ENCODE results near the gene TOP3A. TPM values are rescaled to one million over a fixed set of nuclear protein-coding genes. Genes with fewer than 3 reads are reported as not detected.
"Not testable (repeated sequence)": the region's sequence is repeated elsewhere in the genome, so short reads cannot be mapped to it uniquely, and the experiment has no call there.

TOP3A gene, protein sequence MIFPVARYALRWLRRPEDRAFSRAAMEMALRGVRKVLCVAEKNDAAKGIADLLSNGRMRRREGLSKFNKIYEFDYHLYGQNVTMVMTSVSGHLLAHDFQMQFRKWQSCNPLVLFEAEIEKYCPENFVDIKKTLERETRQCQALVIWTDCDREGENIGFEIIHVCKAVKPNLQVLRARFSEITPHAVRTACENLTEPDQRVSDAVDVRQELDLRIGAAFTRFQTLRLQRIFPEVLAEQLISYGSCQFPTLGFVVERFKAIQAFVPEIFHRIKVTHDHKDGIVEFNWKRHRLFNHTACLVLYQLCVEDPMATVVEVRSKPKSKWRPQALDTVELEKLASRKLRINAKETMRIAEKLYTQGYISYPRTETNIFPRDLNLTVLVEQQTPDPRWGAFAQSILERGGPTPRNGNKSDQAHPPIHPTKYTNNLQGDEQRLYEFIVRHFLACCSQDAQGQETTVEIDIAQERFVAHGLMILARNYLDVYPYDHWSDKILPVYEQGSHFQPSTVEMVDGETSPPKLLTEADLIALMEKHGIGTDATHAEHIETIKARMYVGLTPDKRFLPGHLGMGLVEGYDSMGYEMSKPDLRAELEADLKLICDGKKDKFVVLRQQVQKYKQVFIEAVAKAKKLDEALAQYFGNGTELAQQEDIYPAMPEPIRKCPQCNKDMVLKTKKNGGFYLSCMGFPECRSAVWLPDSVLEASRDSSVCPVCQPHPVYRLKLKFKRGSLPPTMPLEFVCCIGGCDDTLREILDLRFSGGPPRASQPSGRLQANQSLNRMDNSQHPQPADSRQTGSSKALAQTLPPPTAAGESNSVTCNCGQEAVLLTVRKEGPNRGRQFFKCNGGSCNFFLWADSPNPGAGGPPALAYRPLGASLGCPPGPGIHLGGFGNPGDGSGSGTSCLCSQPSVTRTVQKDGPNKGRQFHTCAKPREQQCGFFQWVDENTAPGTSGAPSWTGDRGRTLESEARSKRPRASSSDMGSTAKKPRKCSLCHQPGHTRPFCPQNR
- 10 to 100 TPM; 23.2 to 28.3 TPM for total RNA-seq
- long read RNA-seq, donor 1, full-length matches to known transcripts: 5 of 12 reads
- long read RNA-seq, donor 1, partial matches to known transcripts: 5 of 12 reads
- long read RNA-seq, donor 1, other reads (novel, unspliced or antisense): 2 of 12 reads
- long read RNA-seq, donor 2, full-length matches to known transcripts: 6 of 24 reads
- long read RNA-seq, donor 2, partial matches to known transcripts: 11 of 24 reads
- long read RNA-seq, donor 2, other reads (novel, unspliced or antisense): 7 of 24 reads

DNA sequence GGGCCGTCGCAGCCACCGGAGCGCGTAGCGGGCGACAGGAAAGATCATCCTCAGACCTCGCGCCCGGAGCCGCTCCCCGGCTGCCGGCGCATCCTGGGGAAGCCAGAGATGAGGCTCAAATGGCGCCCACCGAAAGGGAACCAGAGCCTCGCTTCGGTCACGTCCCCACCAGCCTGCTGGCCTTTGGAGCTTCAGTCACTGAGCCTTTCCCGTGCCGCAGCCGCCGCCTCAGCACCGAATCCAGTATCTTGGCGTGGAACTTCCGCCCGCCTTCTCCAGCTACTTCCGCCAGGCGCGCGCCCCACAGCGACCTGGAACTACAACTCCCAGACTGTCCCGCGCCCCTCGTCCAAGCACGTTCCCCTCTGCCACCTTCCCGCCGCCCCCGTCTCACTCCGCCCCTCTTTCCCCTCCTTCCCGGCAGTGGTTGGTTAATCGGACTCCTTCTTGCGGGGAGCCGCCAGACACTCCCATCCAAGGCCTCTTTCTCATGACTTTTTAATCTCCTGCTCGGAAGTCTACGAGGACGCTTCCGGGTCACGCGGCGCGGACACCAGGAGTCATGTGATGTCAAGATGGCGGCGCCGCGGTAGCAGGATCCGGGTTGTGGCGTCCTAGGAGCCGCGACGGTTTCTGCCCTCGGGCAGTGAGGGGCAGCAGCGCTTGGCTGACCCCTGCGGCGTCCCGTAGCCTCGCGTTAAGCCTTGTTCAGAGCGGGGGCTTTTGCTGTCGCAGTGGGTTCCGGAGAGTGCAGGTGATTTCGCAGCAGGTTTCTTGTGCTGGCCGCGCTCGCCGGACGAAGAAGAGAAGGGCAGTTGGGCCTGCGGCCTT, at the start of gene TOP3A, which contains the start of gene SMCR8:
TOP3A (minus strand) TSS at position 264 of the 831 bp plus-strand sequence; CDS start at position 48, 216 bp downstream.
SMCR8 (plus strand) TSS at position 563 of the 831 bp plus-strand sequence. CDS start 497 bp downstream, outside the sequence.
- DNase-seq (ENCODE audit: low spot score): peak; percentile 99
- intact Hi-C loops (cut with DNase I): loop anchor here in 1 of 2 donors (5.0 kb wide), 1 partner anchor 703 kb away; no protein-coding TSS in a partner anchor

DNA sequence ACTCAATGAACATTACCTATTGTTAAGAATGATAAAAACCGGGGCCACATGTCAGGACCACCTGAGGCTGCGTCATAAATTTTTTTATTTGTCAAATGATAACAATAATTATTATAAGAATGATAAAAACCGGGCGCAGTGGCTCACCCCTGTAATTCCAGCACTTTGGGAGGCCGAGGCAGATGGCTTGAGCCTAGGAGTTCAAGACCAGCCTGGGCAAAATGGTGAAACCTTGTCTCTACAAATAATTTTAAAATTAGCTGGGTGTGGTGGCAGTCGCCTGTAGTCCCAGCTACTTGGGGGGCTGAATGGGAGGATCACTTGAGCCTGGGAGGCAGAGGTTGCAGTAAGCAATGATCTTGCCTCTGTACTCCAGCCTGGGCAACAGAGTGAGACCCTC, 49.4 kb upstream of the TOP3A start:
- intact Hi-C loops (cut with DNase I): no loop called here
- DNase-seq (ENCODE audit: low spot score): no peak

DNA sequence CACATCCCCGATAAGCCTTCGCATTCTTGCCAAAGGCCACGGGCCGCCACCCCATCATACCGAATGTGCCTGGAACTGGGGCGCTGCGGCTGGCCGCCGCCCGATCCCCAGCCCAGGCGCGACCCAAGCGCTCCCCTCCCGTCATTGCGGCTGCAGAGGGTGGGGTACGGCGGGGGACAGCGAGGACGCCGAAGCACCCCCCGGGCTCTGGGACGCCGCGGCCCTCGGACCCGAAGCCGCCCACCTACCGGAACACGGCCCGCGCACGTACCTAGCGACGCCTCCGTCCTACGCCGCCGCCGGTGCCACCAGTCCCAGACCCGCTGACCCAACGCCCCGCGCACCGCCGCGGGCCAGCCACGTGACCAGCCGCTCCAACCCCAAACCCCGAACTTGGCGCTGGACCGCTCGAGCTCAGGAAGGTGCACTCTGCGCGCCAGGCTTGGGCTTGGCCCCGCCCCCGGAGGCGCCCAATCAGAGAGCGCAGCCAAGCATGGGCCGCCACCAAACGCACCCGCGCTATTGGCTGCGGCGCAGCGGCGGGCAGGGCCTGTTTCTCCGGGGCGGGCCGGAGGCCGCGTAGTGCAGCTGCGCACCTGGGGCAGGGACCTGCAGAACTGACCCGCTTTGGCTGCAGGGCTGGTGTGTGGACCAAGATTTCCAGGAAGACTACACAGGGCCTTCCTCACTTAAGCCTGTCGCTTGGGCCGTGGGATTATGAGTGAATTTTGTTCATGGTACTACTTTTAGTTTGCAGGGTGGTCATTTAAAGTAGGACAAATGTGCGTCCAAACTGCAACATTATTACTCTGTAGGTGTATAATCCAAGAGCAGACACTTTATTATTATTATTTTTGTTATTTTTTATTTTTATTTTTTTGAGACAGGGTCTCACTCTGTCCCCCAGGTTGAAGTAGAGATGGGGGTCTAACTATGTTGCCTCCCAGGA, 48.6 kb upstream of the TOP3A start, which contains the start of gene SHMT1:
SHMT1 (minus strand) TSS at position 450 of the 949 bp plus-strand sequence. CDS start 7,569 bp downstream, outside the sequence.
- intact Hi-C loops (cut with DNase I): no loop called here
- DNase-seq (ENCODE audit: low spot score): peak; percentile 96

DNA sequence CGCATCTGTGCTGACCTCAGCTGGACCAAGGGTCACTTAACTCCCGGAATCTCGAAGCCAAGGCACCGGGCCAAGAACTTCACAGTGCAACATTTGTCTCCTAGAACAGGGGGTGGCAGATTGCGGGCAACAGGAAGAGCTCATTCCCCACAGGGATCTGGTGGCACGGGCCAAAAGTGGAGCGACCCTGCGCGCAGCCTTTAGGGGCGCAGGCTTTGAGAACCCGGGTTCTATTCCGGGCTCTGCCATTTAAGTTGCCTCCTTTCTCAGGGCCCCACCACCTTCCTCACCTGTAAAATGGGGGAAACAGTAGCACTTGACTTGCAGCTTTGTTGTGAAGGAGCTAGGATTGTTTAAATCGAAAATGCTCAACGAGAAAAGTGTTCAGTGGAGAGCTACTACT, 47.9 kb upstream of the TOP3A start:
- DNase-seq (ENCODE audit: low spot score): peak; percentile 85
- intact Hi-C loops (cut with DNase I): no loop called here

DNA sequence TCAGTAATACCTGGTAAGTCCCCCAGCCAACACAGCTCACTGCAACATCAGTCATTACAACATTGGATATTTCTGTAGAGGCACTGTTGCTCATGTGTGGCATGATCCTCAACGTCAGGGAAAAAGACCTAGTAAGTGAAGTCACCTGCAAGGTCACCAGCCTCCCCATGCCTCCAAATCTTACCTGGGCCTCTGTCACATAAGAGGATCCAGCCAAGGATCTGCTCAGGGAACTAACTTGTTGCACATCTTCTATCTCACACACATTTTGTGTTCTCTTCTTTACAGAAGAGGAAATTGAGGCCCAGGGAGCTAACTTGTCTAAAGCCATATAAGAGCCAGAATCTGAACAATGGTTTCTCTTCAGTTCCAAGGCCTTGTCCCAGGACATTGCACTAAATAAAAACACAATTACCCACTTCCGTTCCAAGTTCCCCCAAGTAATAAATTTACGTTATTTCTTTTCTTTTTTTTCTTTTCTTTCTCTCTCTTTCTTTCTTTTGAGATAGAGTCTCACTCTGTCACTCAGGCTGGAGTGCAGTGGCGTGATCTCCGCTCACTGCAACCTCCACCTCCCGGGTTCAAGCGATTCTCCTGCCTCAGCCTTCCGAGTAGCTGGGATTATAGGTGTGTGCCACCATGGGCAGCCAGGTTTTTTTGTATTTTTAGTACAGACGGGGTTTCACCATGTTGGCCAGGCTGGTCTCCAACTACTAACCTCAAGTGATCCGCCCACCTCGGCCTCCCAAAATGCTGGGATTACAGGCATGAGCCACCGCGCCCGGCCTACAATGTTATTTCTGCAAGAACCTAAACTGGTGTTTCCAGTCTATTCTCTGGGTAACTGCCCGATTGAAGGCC, 47.3 kb upstream of the TOP3A start:
- intact Hi-C loops (cut with DNase I): no loop called here
- DNase-seq (ENCODE audit: low spot score): no peak

DNA sequence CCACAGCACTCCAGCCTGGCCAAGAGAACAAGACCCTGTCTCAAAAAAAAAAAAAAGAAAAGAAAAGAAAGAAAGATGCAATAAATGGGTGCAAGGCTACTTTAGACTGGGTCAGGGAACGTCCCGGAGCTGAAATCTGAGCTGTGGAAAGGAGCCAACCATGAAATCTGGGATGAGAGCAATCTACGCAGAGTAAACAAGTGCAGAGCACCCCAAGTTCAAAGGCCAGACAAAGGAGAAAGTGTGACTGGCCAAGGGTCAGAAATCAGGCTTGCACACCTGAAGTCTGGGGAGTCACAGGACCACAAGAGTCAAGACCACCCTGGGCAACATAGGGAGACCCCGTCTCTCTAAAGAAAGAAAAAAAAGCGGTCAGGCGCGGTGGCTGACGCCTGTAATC, 45.7 kb upstream of the TOP3A start:
- intact Hi-C loops (cut with DNase I): no loop called here

DNA sequence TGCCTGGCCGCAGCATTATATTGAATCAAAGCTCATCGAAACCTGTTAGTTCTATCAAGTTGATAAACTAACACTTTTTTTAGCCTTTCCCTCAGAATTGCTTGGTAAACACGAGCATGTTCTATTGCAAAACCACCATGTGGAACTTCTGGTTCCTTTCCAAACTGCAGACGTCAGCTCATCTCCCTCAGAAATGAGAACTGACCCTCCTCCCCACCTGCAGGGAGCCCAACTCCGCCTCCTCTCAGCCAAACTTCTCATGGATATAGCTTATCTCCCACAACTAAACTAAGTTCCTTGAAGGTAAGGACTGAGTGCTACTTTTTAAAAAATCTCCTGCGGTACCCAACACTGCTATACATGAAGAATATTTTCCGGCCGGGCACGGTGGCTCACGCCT, 41.8 kb upstream of the TOP3A start:
- DNase-seq (ENCODE audit: low spot score): no peak
- intact Hi-C loops (cut with DNase I): no loop called here

More for the DNA sequence above, 45.7 kb upstream of the TOP3A start:
- DNase-seq (ENCODE audit: low spot score): no peak

DNA sequence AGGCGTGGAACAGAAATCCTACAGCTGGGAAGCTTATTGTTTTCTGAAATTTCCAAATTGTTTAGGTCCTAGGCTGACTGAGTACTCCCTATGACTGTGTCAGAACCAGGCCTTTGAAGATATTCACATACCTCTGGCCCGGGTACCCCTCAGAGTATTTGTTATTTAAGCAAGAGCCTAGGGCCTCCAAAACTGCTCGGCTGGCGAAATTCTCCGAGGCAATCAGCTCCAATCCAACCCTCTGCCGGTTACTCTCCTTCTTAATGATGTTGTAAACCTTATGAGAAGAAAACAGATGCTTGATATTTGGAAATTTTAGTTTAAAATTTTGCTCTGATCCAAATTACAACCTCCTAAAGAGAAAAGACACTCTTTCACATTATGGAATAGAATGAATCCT, 38.7 kb upstream of the TOP3A start:
- DNase-seq (ENCODE audit: low spot score): no peak
- intact Hi-C loops (cut with DNase I): no loop called here

DNA sequence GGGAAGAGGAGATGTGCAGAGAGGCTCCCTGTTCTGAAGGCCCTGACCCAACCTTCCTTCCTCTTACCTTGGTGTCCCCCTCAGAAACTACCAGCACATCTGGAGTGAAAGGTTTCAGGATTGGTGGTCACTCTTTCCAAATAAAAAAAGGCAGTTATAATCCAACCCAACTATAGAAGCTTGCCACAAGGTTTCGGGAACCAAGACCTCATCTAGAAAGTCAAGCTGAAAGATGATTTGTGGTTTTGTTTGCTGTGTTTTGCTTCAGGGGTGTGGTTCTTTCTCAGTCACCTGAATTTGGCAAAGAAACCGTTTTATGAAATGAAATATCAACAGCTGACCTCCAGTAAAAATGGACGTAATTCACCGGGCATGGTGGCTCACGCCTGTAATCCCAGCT, 29.2 kb upstream of the TOP3A start:
- DNase-seq (ENCODE audit: low spot score): no peak
- intact Hi-C loops (cut with DNase I): no loop called here

DNA sequence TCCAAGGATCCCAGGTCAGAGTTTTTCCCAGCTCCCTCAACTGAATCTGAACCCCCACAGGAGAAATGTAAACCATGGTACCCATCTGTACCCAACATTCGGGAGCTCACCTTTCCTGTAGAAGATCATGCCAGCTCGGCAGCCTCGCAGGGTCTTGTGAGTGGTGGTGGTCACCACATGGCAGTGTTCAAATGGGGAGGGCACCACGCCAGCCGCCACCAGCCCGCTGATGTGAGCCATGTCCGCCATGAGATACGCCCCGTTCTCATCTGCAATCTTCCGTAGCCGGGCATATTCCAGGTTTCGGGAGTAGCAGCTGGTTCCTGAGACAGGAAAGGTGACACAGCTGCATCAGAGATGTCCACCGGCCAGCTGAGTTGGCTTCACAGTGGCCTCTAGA, 25.1 kb upstream of the TOP3A start:
- no peak for DNase-seq (ENCODE audit: low spot score)
- intact Hi-C loops (cut with DNase I): no loop called here

DNA sequence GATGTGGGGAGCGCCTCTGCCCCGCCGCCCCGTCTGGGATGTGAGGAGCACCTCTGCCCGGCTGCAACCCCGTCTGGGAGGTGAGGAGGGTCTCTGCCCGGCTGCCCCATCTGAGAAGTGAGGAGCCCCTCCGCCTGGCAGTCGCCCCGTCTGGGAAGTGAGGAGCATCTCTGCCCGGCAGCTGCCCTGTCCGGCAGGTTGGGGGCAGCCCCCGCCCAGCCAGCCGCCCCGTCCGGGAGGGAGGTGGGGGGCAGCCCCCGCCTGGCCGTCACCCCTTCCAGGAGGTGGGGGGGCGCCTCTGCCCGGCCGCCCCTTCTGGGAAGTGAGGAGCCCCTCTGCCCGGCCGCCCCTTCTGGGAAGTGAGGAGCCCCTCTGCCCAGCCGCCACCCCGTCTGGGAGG, 23.4 kb upstream of the TOP3A start:
- intact Hi-C loops (cut with DNase I); DNase-seq (ENCODE audit: low spot score): not testable (repeated sequence)

DNA sequence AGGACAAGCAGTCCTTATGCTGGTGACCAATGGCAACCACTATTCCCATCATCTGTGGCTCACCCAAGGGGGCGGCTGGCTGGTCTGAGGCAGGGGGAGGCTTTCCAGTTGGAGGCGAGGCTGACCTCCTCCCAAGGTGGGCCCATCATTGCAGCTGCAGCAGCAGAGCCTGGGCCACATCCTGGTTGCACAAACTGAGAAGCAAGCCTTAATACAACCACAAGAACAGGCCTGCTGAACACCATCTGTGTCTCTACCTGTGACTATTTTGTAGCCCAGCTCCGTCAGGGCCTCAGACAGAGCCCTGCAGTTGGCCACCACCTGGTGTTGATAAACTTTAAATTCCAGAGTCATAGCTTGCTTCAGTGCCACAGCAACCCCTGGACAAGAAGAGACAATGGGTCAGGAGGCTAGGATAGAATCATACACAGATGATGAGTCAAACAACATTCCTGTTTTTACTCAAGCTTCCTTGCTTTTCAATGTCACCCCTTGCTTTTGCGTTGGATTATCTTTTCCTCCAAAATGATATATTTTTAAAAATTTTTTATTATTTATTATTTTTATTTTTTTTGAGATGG, 18.2 kb upstream of the TOP3A start:
- no peak for DNase-seq (ENCODE audit: low spot score)

DNA sequence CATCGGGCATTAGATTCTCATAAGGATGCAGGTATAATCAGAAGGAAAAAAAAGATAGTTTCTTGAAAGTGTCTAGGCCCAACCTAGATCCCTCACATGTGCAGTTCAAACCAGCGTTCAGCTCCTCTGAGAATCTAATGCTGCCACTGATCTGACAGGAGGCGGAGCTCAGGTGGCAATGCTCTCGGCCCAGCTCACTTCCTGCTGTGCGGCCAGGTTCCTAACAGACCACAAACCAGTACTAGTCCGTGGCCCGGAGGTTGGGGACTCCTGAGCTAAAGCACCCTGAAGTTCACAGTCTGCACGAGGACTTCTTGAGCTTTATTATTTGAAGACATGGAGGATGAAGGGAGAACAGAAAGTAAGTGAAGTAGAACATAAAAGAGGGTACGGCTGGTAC, 17.1 kb upstream of the TOP3A start:
- no peak for DNase-seq (ENCODE audit: low spot score)
- intact Hi-C loops (cut with DNase I): loop anchor here in 1 of 2 donors (5.0 kb wide), 1 partner anchor 1395 kb away; no protein-coding TSS in a partner anchor

More for the DNA sequence above, 18.2 kb upstream of the TOP3A start:
- intact Hi-C loops (cut with DNase I): loop anchor here in 1 of 2 donors (5.0 kb wide), 1 partner anchor 1394 kb away; no protein-coding TSS in a partner anchor

DNA sequence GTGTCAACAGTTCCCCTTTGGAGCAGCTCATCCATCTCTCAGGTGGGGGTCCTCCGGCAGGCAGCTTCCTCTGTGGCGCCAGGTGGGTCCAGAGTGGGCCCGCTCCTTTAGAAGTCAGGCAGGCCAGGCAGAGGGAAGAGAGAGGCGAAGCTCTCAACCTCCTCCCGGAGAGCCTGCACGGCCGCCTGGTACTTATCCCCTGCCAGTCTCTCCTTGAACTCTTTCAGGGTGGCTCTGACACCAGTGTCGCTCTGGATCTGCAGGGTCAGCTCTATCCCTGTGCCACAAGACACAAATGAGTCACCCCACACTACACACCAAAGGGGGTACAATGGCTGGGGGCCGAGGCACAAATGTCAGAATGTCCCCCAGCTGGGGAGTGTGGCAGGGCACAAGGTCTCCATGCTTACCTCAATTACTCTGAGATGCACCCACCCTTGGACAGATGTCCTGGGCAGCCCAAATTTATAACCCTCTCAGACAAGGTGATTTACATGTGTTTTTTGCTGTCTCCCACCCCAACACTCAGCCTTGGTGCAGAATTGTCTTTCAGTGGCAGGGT, 13.9 kb upstream of the TOP3A start:
- intact Hi-C loops (cut with DNase I): loop anchor here in 1 of 2 donors (10.0 kb wide), 1 partner anchor 84 kb away; no protein-coding TSS in a partner anchor
- DNase-seq (ENCODE audit: low spot score): no peak

DNA sequence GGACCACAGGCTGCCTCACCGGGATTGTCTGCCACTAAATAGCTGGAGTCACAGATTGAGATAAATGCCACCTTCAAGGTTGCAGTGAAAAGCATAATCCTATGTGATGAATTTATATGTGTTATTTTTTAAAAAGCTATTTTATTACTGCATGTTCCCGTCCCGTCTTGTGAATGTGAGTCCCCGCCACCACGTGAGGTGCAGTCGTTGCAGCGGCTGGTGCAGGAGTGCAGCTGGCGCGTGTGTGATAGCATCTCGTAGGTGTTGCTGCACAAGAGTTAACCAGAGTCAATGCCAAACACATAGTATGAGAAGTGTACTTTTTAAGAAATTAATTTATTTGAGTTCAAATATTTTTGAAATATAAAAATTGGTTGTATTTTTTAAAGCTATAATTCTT, 12.8 kb upstream of the TOP3A start:
- intact Hi-C loops (cut with DNase I): loop anchor here (2.0 to 10.0 kb wide), 2 partner anchors 19 to 83 kb away; no protein-coding TSS in a partner anchor
- no peak for DNase-seq (ENCODE audit: low spot score)

Data from posterior vena cava (tissue), 2 donors.